Hypothalamus (tissue), 51 donors: ENCODE measurements around the gene MYCT1.

ENCODE experiments used
- DNase-seq, 51 donors: peaks; one replicate each; lab custom pipeline; 2025; lab: John Stamatoyannopoulos, UW

The MYCT1 gene

GRCh38 chr6:152720974-152721373 lies 23.3 kb downstream of the MYCT1 start:
- DNase-seq, result no peak

GRCh38 chr6:152721956-152722355 lies 24.3 kb downstream of the MYCT1 start:
- no peak for DNase-seq

GRCh38 chr6:152723398-152723797 lies 25.7 kb downstream of the MYCT1 start:
- no peak for DNase-seq

- no peak for DNase-seq
These were observed 28.6 kb downstream of the MYCT1 start for GRCh38 chr6:152726313-152726712.

- DNase-seq, result no peak
These were observed 29.8 kb downstream of the MYCT1 start for GRCh38 chr6:152727507-152727906.

- no peak for DNase-seq
These were observed 36.9 kb downstream of the MYCT1 start for GRCh38 chr6:152734630-152735029.

GRCh38 chr6:152736687-152737273 lies 39.1 kb downstream of the MYCT1 start:
- no peak for DNase-seq

- no peak for DNase-seq
These were observed 47.9 kb downstream of the MYCT1 start for GRCh38 chr6:152745509-152746171.

- DNase-seq, result no peak
These were observed 48.5 kb downstream of the MYCT1 start for GRCh38 chr6:152746172-152746553.

GRCh38 chr6:152748843-152749242 lies 51.1 kb downstream of the MYCT1 start:
- DNase-seq, result no peak

GRCh38 chr6:152749336-152749735 lies 51.6 kb downstream of the MYCT1 start:
- no peak for DNase-seq

GRCh38 chr6:152750694-152751093 lies 53.0 kb downstream of the MYCT1 start, which contains the start of gene VIP:
TSS of gene VIP (plus strand) at chr6:152750797. CDS start at chr6:152752178, 1,381 bp downstream.
- DNase-seq, result no peak

- DNase-seq, result no peak
These were observed 67.6 kb downstream of the MYCT1 start for GRCh38 chr6:152765331-152765730.

GRCh38 chr6:152769159-152769558 lies 71.5 kb downstream of the MYCT1 start:
- DNase-seq, result no peak

GRCh38 chr6:152769993-152770392 lies 72.3 kb downstream of the MYCT1 start:
- DNase-seq, result no peak

- DNase-seq, result no peak
These were observed 73.5 kb downstream of the MYCT1 start for GRCh38 chr6:152771061-152771687.
